MCF 10A (cell line): Measurements from ENCODE around the gene TTC9B. TPM values are rescaled to one million over a fixed set of nuclear protein-coding genes. Genes with fewer than 3 reads are reported as not detected.
A peak's percentile ranks its signal among the peaks of the same experiment; 100 is the strongest.

Source experiments
- BruUV-seq: library from RNA; stranded (reverse); fragments of 400-500 nt; replicated peaks from 2 replicates; lab custom pipeline; 2021; lab: Mats Ljungman, UMichigan
- CTCF ChIA-PET: fragments of 300-600 bp; sonication (Branson Sonifier 250); formaldehyde crosslinking; extraction: SDS; loops from one replicate; lab custom pipeline; 2021; ENCODE audit warnings: antibody characterized with exemption, inconsistent platforms; lab: Yijun Ruan, JAX
- POLR2A ChIA-PET: fragments of 300-600, 350-650 bp; sonication (Branson Sonifier 250); formaldehyde crosslinking; extraction: SDS; loops from one replicate; lab custom pipeline; 2020; ENCODE audit warnings: antibody characterized with exemption, inconsistent platforms; lab: Yijun Ruan, JAX
- DNase-seq: peaks from one replicate; pipeline ENCODE4 v3.0.0-alpha.2; 2018; ENCODE audit not compliant: unreplicated experiment
- H3K27ac Mint-ChIP-seq: one replicate; pipeline ENCODE4 v1.8.0; 2022; ENCODE audit warnings: mild to moderate bottlenecking, low read depth, mixed read lengths; ENCODE audit not compliant: unreplicated experiment
- H3K27me3 Mint-ChIP-seq: one replicate; pipeline ENCODE4 v1.8.0; 2022; ENCODE audit warnings: mixed read lengths; ENCODE audit not compliant: insufficient read depth, unreplicated experiment
- H3K36me3 Mint-ChIP-seq: one replicate; pipeline ENCODE4 v1.8.0; 2022; ENCODE audit warnings: mild to moderate bottlenecking, moderate library complexity, mixed read lengths; ENCODE audit not compliant: insufficient read depth, unreplicated experiment
- H3K4me1 Mint-ChIP-seq: one replicate; pipeline ENCODE4 v1.8.0; 2022; ENCODE audit warnings: mixed read lengths; ENCODE audit not compliant: insufficient read depth, unreplicated experiment
- H3K4me3 Mint-ChIP-seq: one replicate; pipeline ENCODE4 v1.8.0; 2022; ENCODE audit warnings: mild to moderate bottlenecking, moderate library complexity, mixed read lengths; ENCODE audit not compliant: unreplicated experiment
- H3K9me3 Mint-ChIP-seq: one replicate; pipeline ENCODE4 v1.8.0; 2022; ENCODE audit warnings: mixed read lengths; ENCODE audit not compliant: unreplicated experiment
- CTCF ChIP-seq: fragments of 200-600 bp; IDR thresholded peaks from one replicate; pipeline ENCODE4 v1.8.0; 2022; ENCODE audit warnings: antibody characterized with exemption, mild to moderate bottlenecking; ENCODE audit not compliant: unreplicated experiment
- intact Hi-C: fragments of 100-400 bp; cut with micrococcal nuclease; formaldehyde crosslinking; loops from 2 replicates; pipeline ENCODE4 v1.14.1; 2022
- total RNA-seq: library from RNA; stranded (reverse); gene quantifications from 2 replicates; pipeline ENCODE4 v1.2.3, GENCODE V29; 2022

The TTC9B gene
- total RNA-seq, 1 experiment from 2014 or later = not detected

DNA sequence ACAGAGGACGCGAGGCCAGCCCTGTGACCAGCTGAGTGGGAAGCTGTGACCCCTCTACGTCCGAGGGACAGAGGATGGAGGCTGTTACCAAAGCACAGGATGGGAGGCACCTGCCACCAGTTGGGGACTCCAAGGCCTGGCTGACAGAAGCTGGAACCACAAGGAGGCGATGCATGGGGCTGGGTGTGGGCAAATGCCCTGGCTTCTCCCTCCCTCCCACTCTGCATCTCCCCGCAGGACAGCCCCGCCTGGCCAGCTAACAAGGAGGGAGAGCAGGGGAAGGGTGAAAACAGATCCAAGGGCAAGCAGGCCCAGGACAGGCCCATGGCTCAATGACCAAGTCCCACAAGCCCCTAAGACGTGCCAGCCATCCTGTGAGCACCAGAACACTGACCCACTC is 38.3 kb upstream of the TTC9B start:
- no peak for TF ChIP-seq CTCF
- Mint-ChIP-seq H3K4me1 (peaks cover 14% of the 10 kb centered on the region), H3K36me3 (peaks cover 59% of the 10 kb centered on the region), H3K27ac (no peak overlapping the region), H3K4me3 (peak overlapping the region; percentile 35), H3K9me3 (no peaks in the 10 kb centered on the region), H3K27me3 (no peaks in the 10 kb centered on the region)
- DNase-seq = no peak
- ChIA-PET POLR2A (interaction anchor here (0.7 to 0.8 kb wide), 3 partner anchors 31 to 65 kb away, joined by 3 read pairs; partner anchors contain the start of gene MAP3K10), CTCF (interaction anchor here (0.6 kb wide), 1 partner anchor 343 kb away, joined by 3 read pairs; no protein-coding TSS in a partner anchor)
- no TSS peak for BruUV-seq
- intact Hi-C loops = no loop called here

GRCh38 chr19:40255619-40256166 is 37.5 kb upstream of the TTC9B start:
- POLR2A ChIA-PET = interaction anchor here (0.8 kb wide), 1 partner anchor 65 kb away, joined by 3 read pairs; the partner anchor contains the start of gene MAP3K10
- peaks cover 14% of the 10 kb centered on the region for H3K4me1 Mint-ChIP-seq

GRCh38 chr19:40254714-40255418 is 36.7 kb upstream of the TTC9B start:
- Mint-ChIP-seq H3K36me3 (peaks cover 52% of the 10 kb centered on the region), H3K9me3 (no peaks in the 10 kb centered on the region), H3K4me1 (peaks cover 14% of the 10 kb centered on the region), H3K27me3 (no peaks in the 10 kb centered on the region), H3K27ac (no peak overlapping the region), H3K4me3 (no peak overlapping the region)
- no peak for TF ChIP-seq CTCF
- BruUV-seq = no TSS peak
- DNase-seq = no peak
- intact Hi-C loops = no loop called here
- CTCF ChIA-PET = interaction anchor here (0.6 kb wide), 1 partner anchor 85 kb away, joined by 3 read pairs; no protein-coding TSS in a partner anchor
- POLR2A ChIA-PET = interaction anchor here (0.6 kb wide), 2 partner anchors 9 to 30 kb away, joined by 3 read pairs; no protein-coding TSS in a partner anchor

More at GRCh38 chr19:40255619-40256166, 37.5 kb upstream of the TTC9B start:
- intact Hi-C loops = no loop called here
- CTCF ChIA-PET = interaction anchor here (0.6 kb wide), 1 partner anchor 344 kb away, joined by 3 read pairs; no protein-coding TSS in a partner anchor
- BruUV-seq = no TSS peak
- no peak overlapping the region for H3K27ac Mint-ChIP-seq
- peaks cover 55% of the 10 kb centered on the region for H3K36me3 Mint-ChIP-seq
- H3K9me3 Mint-ChIP-seq = no peaks in the 10 kb centered on the region
- no peak for DNase-seq
- peak overlapping the region; percentile 19 for H3K4me3 Mint-ChIP-seq
- no peak for TF ChIP-seq CTCF
- H3K27me3 Mint-ChIP-seq = no peaks in the 10 kb centered on the region

- CTCF ChIA-PET = interaction anchor here (0.6 to 0.7 kb wide), 2 partner anchors 44 to 59 kb away, joined by 3 to 7 read pairs; no protein-coding TSS in a partner anchor
- intact Hi-C loops = no loop called here
- Mint-ChIP-seq H3K4me3 (no peak overlapping the region), H3K4me1 (peaks cover 14% of the 10 kb centered on the region), H3K36me3 (peaks cover 48% of the 10 kb centered on the region), H3K27me3 (no peaks in the 10 kb centered on the region), H3K9me3 (no peaks in the 10 kb centered on the region), H3K27ac (no peak overlapping the region)
- POLR2A ChIA-PET = no interaction called here
- DNase-seq = no peak
- no TSS peak for BruUV-seq
- TF ChIP-seq CTCF = no peak
Observed at GRCh38 chr19:40253611-40254092, 35.5 kb upstream of the TTC9B start.
